ENCODE measurements around the gene SREBF2. TPM values are rescaled to one million over a fixed set of nuclear protein-coding genes. Genes with fewer than 3 reads are reported as not detected.

Gene SREBF2
- total RNA-seq, 3 donors from 2014 or later (not counting 1 experiment from before 2014, with no cell fraction given): 101 to 106 (median 105) TPM

DNA sequence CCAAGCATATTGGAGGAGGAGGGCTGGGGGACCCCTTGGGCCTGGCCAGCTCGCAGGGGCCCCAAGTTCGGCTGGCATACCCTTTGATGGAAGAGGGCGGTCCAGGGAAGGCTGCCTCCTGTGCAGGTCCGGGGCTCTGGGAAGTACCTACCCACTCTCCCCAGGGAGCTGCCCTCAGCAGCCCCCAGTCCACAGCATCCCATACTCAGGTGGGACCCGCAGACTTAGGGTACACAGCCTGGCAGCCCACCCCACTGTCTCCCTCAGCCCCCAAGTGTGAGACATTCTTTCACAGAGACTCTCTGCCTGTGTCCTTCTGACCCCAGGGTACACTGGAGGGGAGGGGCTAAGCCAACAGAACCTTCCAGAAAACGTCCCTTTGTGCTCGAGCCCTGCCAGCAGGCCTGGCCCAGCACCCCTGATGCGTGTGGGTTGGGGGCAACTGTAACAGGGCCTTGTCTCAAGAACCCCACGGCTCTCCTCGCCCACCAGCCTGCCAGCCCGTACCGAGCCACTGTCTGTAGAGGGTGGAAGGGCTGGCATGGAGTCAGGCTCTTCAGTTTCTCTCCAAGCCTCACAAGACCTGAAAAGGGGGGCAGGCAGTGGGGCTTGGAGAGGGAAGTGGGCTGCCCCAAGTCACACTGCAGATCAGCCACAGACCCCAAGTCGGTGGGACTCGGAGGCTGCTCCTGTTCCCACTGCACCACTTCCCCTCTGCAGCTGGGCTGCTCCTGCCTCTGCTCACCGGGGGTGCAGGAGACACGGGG, 100.7 kb downstream of the SREBF2 start:
- Histone ChIP-seq H3K27ac (ENCODE audit: low read length) (peak overlapping the region; percentile 89), H3K4me3 (ENCODE audit: low read length) (no peak overlapping the region), H3K36me3 (ENCODE audit: control insufficient read depth, insufficient read depth, low read length) (no peaks in the 10 kb centered on the region), H3K9me3 (ENCODE audit: control insufficient read depth, insufficient read depth, low read length) (no peaks in the 10 kb centered on the region), H3K4me1 (ENCODE audit: control insufficient read depth, insufficient read depth, low read length) (peaks cover 65% of the 10 kb centered on the region), H3K27me3 (ENCODE audit: control insufficient read depth, insufficient read depth, low read length) (no peaks in the 10 kb centered on the region)
- whole genome bisulfite sequencing (ENCODE audit: insufficient coverage): 64% methylated on average over 16 of the region's 16 CpGs
- Mint-ChIP-seq H3K4me3 (no peak overlapping the region), H3K4me1 (no peaks in the 10 kb centered on the region), H3K27me3 (ENCODE audit: low read depth in 2 of 2) (no peaks in the 10 kb centered on the region), H3K36me3 (no peaks in the 10 kb centered on the region), H3K27ac (no peak overlapping the region), H3K9me3 (no peaks in the 10 kb centered on the region)
- DNase-seq: no peak
- no peak for ATAC-seq
- intact Hi-C loops (cut with micrococcal nuclease): no loop called here
- TF ChIP-seq CTCF (IDR thresholded peaks at IDR 0.05): no peak

DNA sequence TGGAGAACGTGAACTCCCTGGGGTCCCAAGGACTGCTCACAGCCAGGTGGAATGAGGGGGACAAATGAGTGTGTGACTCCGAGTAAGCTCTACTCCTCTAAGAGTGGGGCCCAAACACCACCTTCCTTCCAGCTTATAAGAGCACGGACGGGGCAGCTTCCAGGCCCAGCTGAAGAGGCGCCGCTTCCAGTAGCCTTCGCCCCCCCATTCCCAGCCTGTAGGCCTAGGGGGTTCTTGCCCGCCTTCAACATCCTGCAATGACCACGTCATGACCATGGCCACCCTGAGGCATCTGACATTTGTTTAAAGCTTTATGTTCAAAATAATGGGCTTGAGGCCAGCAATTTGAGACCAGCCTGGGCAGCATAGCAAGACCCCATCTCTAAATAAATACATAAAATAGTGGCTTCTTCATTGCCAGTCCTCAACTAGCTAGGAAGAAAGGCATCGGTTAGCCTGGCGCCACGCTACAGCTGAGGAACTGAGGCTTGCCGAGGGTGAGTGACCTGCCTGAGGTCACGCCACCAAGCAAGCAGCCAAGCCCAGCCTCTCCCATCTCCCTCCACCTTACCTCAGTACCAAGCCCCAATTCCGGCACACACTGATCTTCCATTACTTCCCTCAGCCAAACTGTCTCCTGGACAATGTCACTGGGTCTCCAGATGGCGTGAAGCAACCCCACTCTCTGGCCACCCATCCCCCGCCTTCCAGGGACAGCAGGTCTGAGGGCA, 101.5 kb downstream of the SREBF2 start:
- no peak for ATAC-seq
- H3K27ac Mint-ChIP-seq: no peak overlapping the region

GRCh38 chr22:41935015-41935351, 102.1 kb downstream of the SREBF2 start:
- Mint-ChIP-seq H3K27me3 (ENCODE audit: low read depth in 2 of 2) (no peaks in the 10 kb centered on the region), H3K9me3 (no peaks in the 10 kb centered on the region), H3K4me3 (no peak overlapping the region), H3K27ac (no peak overlapping the region), H3K36me3 (no peaks in the 10 kb centered on the region), H3K4me1 (peaks cover 4 to 7% of the 10 kb centered on the region in 2 donors)
- Histone ChIP-seq H3K4me3 (ENCODE audit: low read length) (no peak overlapping the region), H3K9me3 (ENCODE audit: control insufficient read depth, insufficient read depth, low read length) (no peaks in the 10 kb centered on the region), H3K27ac (ENCODE audit: low read length) (peak overlapping the region; percentile 89), H3K36me3 (ENCODE audit: control insufficient read depth, insufficient read depth, low read length) (no peaks in the 10 kb centered on the region), H3K27me3 (ENCODE audit: control insufficient read depth, insufficient read depth, low read length) (no peaks in the 10 kb centered on the region), H3K4me1 (ENCODE audit: control insufficient read depth, insufficient read depth, low read length) (peaks cover 68% of the 10 kb centered on the region)
- no peak for TF ChIP-seq CTCF (IDR thresholded peaks at IDR 0.05)
- 99% methylated on average over 4 of the region's 4 CpGs for WGBS (ENCODE audit: insufficient coverage)
- intact Hi-C loops (cut with micrococcal nuclease): no loop called here
- ATAC-seq: no peak
- no peak for DNase-seq

More for the DNA sequence above, 101.5 kb downstream of the SREBF2 start:
- Mint-ChIP-seq H3K4me1 (peaks cover 2% of the 10 kb centered on the region in 2 donors), H3K36me3 (no peaks in the 10 kb centered on the region), H3K27me3 (ENCODE audit: low read depth in 2 of 2) (no peaks in the 10 kb centered on the region), H3K4me3 (no peak overlapping the region), H3K9me3 (no peaks in the 10 kb centered on the region)
- intact Hi-C loops (cut with micrococcal nuclease): no loop called here
- Histone ChIP-seq H3K27ac (ENCODE audit: low read length) (peak overlapping the region; percentile 89), H3K4me1 (ENCODE audit: control insufficient read depth, insufficient read depth, low read length) (peaks cover 65% of the 10 kb centered on the region), H3K4me3 (ENCODE audit: low read length) (no peak overlapping the region), H3K27me3 (ENCODE audit: control insufficient read depth, insufficient read depth, low read length) (no peaks in the 10 kb centered on the region), H3K9me3 (ENCODE audit: control insufficient read depth, insufficient read depth, low read length) (no peaks in the 10 kb centered on the region), H3K36me3 (ENCODE audit: control insufficient read depth, insufficient read depth, low read length) (no peaks in the 10 kb centered on the region)
- no peak for TF ChIP-seq CTCF (IDR thresholded peaks at IDR 0.05)
- no peak for DNase-seq
- 90% methylated on average over 17 of the region's 17 CpGs for WGBS (ENCODE audit: insufficient coverage)

Measured in natural killer cell (primary cell).